ENCODE results near the gene MTCL1. TPM values are rescaled to one million over a fixed set of nuclear protein-coding genes. Genes with fewer than 3 reads are reported as not detected.

Gene MTCL1
- total and polyA plus RNA-seq, 10 of the 15 experiments (the other 5 are each of a cell fraction or from before 2014, with no cell fraction given) = 0.03 to 0.36 (median 0.13) TPM; not detected in 4

DNA sequence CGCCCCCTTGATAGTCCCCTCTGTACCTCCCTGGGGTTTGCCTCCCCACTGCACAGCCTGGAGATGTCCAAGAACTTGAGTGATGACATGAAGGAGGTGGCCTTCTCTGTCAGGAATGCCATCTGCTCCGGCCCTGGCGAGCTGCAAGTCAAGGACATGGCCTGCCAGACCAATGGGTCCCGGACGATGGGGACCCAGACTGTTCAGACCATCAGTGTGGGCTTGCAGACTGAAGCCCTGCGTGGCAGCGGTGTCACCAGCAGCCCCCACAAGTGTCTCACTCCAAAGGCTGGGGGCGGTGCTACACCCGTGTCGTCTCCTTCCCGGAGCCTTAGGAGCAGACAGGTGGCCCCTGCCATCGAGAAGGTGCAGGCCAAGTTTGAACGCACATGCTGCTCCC lies 119.9 kb downstream of the MTCL1 start:
- no peaks in the 10 kb centered on the region for H3K36me3 ChIP-seq (ENCODE audit: control insufficient read depth in 2 of 2, insufficient read depth in 2 of 2, low read length in 1 of 2)
- CTCF ChIA-PET = no interaction called here
- no peak overlapping the region for H3K4me2 ChIP-seq (ENCODE audit: control insufficient read depth, insufficient read depth)
- no peaks in the 10 kb centered on the region for H3K4me1 ChIP-seq (ENCODE audit: control insufficient read depth, insufficient read depth, low read length)
- in situ Hi-C loops (cut with MboI) = loop anchor here (25.0 kb wide), 2 partner anchors 137 to 1487 kb away; no protein-coding TSS in a partner anchor
- 37% methylated on average over 13 of the region's 13 CpGs for WGBS (ENCODE audit: insufficient coverage, insufficient replicate concordance, low lambda C conversion rate, missing lambda C conversion rate)
- H3K79me2 ChIP-seq (ENCODE audit: control insufficient read depth, insufficient read depth, low read length) = no peaks in the 10 kb centered on the region
- RAD21 ChIA-PET (ENCODE audit: unreplicated experiment) = no interaction called here
- H3K27me3 ChIP-seq (replicated peaks in 1 of 2; ENCODE audit: control insufficient read depth in 2 of 2, insufficient read depth in 2 of 2, low read length in 1 of 2) = peaks cover 0 to 3% of the 10 kb centered on the region in 2 experiments
- BruUV-seq (replicated peaks) = no TSS peak
- no peak overlapping the region for H3K4me3 ChIP-seq
- no peaks in the 10 kb centered on the region for H3K9me3 ChIP-seq (replicated peaks; ENCODE audit: control insufficient read depth, insufficient read depth, low read length)
- no peak overlapping the region for H2AFZ ChIP-seq (ENCODE audit: control insufficient read depth, low read depth, low read length)
- FAIRE-seq = no peak
- SMC1A ChIA-PET (ENCODE audit: uncharacterized antibody, unreplicated experiment) = no interaction called here
- POLR2A ChIA-PET = no interaction called here
- H4K20me1 ChIP-seq (ENCODE audit: control insufficient read depth, insufficient read depth) = no peaks in the 10 kb centered on the region
- intact Hi-C loops (cut with micrococcal nuclease; ENCODE audit: unreplicated experiment) = no loop called here
- ATAC-seq = no peak
- H3K9ac ChIP-seq (ENCODE audit: control insufficient read depth, insufficient read depth, low read length) = no peak overlapping the region
- no peak for DNase-seq (ENCODE audit: low read depth, low spot score)
- no peak overlapping the region for H3K27ac ChIP-seq (ENCODE audit: control insufficient read depth, insufficient read depth)
- TF ChIP-seq ZNF207 (IDR thresholded peaks at IDR 0.05; ENCODE audit: borderline replicate concordance) = no peak
- TF ChIP-seq, protein P1, sequence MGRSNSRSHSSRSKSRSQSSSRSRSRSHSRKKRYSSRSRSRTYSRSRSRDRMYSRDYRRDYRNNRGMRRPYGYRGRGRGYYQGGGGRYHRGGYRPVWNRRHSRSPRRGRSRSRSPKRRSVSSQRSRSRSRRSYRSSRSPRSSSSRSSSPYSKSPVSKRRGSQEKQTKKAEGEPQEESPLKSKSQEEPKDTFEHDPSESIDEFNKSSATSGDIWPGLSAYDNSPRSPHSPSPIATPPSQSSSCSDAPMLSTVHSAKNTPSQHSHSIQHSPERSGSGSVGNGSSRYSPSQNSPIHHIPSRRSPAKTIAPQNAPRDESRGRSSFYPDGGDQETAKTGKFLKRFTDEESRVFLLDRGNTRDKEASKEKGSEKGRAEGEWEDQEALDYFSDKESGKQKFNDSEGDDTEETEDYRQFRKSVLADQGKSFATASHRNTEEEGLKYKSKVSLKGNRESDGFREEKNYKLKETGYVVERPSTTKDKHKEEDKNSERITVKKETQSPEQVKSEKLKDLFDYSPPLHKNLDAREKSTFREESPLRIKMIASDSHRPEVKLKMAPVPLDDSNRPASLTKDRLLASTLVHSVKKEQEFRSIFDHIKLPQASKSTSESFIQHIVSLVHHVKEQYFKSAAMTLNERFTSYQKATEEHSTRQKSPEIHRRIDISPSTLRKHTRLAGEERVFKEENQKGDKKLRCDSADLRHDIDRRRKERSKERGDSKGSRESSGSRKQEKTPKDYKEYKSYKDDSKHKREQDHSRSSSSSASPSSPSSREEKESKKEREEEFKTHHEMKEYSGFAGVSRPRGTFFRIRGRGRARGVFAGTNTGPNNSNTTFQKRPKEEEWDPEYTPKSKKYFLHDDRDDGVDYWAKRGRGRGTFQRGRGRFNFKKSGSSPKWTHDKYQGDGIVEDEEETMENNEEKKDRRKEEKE (IDR thresholded peaks at IDR 0.05) = no peak
- no peak for TF ChIP-seq NR2C1 (IDR thresholded peaks at IDR 0.05)
- no peak for TF ChIP-seq ZNF274 (IDR thresholded peaks at IDR 0.05; ENCODE audit: insufficient read depth, insufficient read length)
- no peak for TF ChIP-seq RB1 (IDR thresholded peaks at IDR 0.05; ENCODE audit: borderline replicate concordance)
- TF ChIP-seq, protein P2, sequence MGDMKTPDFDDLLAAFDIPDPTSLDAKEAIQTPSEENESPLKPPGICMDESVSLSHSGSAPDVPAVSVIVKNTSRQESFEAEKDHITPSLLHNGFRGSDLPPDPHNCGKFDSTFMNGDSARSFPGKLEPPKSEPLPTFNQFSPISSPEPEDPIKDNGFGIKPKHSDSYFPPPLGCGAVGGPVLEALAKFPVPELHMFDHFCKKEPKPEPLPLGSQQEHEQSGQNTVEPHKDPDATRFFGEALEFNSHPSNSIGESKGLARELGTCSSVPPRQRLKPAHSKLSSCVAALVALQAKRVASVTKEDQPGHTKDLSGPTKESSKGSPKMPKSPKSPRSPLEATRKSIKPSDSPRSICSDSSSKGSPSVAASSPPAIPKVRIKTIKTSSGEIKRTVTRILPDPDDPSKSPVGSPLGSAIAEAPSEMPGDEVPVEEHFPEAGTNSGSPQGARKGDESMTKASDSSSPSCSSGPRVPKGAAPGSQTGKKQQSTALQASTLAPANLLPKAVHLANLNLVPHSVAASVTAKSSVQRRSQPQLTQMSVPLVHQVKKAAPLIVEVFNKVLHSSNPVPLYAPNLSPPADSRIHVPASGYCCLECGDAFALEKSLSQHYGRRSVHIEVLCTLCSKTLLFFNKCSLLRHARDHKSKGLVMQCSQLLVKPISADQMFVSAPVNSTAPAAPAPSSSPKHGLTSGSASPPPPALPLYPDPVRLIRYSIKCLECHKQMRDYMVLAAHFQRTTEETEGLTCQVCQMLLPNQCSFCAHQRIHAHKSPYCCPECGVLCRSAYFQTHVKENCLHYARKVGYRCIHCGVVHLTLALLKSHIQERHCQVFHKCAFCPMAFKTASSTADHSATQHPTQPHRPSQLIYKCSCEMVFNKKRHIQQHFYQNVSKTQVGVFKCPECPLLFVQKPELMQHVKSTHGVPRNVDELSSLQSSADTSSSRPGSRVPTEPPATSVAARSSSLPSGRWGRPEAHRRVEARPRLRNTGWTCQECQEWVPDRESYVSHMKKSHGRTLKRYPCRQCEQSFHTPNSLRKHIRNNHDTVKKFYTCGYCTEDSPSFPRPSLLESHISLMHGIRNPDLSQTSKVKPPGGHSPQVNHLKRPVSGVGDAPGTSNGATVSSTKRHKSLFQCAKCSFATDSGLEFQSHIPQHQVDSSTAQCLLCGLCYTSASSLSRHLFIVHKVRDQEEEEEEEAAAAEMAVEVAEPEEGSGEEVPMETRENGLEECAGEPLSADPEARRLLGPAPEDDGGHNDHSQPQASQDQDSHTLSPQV (IDR thresholded peaks at IDR 0.05) = no peak
- TF ChIP-seq, protein P3, sequence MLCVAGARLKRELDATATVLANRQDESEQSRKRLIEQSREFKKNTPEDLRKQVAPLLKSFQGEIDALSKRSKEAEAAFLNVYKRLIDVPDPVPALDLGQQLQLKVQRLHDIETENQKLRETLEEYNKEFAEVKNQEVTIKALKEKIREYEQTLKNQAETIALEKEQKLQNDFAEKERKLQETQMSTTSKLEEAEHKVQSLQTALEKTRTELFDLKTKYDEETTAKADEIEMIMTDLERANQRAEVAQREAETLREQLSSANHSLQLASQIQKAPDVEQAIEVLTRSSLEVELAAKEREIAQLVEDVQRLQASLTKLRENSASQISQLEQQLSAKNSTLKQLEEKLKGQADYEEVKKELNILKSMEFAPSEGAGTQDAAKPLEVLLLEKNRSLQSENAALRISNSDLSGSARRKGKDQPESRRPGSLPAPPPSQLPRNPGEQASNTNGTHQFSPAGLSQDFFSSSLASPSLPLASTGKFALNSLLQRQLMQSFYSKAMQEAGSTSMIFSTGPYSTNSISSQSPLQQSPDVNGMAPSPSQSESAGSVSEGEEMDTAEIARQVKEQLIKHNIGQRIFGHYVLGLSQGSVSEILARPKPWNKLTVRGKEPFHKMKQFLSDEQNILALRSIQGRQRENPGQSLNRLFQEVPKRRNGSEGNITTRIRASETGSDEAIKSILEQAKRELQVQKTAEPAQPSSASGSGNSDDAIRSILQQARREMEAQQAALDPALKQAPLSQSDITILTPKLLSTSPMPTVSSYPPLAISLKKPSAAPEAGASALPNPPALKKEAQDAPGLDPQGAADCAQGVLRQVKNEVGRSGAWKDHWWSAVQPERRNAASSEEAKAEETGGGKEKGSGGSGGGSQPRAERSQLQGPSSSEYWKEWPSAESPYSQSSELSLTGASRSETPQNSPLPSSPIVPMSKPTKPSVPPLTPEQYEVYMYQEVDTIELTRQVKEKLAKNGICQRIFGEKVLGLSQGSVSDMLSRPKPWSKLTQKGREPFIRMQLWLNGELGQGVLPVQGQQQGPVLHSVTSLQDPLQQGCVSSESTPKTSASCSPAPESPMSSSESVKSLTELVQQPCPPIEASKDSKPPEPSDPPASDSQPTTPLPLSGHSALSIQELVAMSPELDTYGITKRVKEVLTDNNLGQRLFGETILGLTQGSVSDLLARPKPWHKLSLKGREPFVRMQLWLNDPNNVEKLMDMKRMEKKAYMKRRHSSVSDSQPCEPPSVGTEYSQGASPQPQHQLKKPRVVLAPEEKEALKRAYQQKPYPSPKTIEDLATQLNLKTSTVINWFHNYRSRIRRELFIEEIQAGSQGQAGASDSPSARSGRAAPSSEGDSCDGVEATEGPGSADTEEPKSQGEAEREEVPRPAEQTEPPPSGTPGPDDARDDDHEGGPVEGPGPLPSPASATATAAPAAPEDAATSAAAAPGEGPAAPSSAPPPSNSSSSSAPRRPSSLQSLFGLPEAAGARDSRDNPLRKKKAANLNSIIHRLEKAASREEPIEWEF (IDR thresholded peaks at IDR 0.05; ENCODE audit: insufficient replicate concordance, low read depth, low read length) = no peak
- no peak for TF ChIP-seq SP1 (IDR thresholded peaks at IDR 0.05; ENCODE audit: low read depth, low read length)
- no peak for TF ChIP-seq ESRRA (IDR thresholded peaks at IDR 0.05; ENCODE audit: low read length)
- TF ChIP-seq ZSCAN29 (IDR thresholded peaks at IDR 0.05) = no peak
- no peak for TF ChIP-seq HDGF (IDR thresholded peaks at IDR 0.05)
- TF ChIP-seq RBBP5 (conservative IDR thresholded peaks at IDR 0.05) = no peak

Data from GM12878 (cell line).